ENCODE data around the gene TBL1XR1. TPM values are rescaled to one million over a fixed set of nuclear protein-coding genes. Genes with fewer than 3 reads are reported as not detected.
A peak's percentile ranks its signal among the peaks of the same experiment; 100 is the strongest.

TBL1XR1 gene
- total and polyA plus RNA-seq, 4 donors: 24.1 to 203 (median 77.4) TPM

DNA sequence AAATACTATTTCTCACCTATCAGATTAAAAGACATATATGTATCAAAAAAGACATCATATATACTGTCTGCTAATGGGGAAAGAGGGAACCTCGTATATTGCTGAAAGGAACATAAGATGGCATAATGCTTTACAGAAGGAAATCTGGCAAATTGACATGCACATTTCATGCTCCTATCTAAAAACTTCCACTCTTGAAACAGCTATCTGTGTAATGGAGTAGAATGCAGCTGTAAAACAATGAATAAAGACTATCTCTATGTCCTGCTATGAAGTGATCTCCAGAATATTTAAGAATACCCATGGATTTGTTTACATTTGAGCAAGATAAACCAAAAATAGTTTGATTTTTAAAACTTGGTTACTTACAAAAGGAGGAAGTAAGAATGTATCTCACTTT, 107.4 kb downstream of the TBL1XR1 start:
- H3K9ac ChIP-seq (ENCODE audit: insufficient read depth in 1 of 2, low read length in 2 of 2): no peak overlapping the region
- H3K27me3 ChIP-seq (ENCODE audit: control insufficient read depth in 3 of 3, insufficient read depth in 3 of 3, low read length in 2 of 3): no peaks in the 10 kb centered on the region
- ATAC-seq (ENCODE audit: insufficient read depth, low FRiP score): no peak
- H3K4me1 ChIP-seq (ENCODE audit: control insufficient read depth in 5 of 5, insufficient read depth in 5 of 5, low read length in 5 of 5): peaks cover 0 to 18% (median 11%) of the 10 kb centered on the region in 5 donors
- H3K4me3 ChIP-seq: no peak overlapping the region
- DNase-seq: peak in 2 of 3 donors; percentile 32 to 35
- H3K36me3 ChIP-seq (ENCODE audit: control insufficient read depth in 4 of 4, insufficient read depth in 4 of 4, low read length in 4 of 4): peaks cover 0 to 7% (median under 1%) of the 10 kb centered on the region in 4 donors
- WGBS, 2 donors: 14 to 47% methylated on average over 1 of the region's 1 CpG
- H3K9me3 ChIP-seq (ENCODE audit: control insufficient read depth in 4 of 4, insufficient read depth in 3 of 4, low read length in 3 of 4): peaks cover 0 to 4% (median 0%) of the 10 kb centered on the region in 4 donors
- TF ChIP-seq, protein P1, sequence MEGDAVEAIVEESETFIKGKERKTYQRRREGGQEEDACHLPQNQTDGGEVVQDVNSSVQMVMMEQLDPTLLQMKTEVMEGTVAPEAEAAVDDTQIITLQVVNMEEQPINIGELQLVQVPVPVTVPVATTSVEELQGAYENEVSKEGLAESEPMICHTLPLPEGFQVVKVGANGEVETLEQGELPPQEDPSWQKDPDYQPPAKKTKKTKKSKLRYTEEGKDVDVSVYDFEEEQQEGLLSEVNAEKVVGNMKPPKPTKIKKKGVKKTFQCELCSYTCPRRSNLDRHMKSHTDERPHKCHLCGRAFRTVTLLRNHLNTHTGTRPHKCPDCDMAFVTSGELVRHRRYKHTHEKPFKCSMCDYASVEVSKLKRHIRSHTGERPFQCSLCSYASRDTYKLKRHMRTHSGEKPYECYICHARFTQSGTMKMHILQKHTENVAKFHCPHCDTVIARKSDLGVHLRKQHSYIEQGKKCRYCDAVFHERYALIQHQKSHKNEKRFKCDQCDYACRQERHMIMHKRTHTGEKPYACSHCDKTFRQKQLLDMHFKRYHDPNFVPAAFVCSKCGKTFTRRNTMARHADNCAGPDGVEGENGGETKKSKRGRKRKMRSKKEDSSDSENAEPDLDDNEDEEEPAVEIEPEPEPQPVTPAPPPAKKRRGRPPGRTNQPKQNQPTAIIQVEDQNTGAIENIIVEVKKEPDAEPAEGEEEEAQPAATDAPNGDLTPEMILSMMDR (IDR thresholded peaks at IDR 0.05; ENCODE audit: control extremely low read depth, extremely low read depth): no peak
- no peak overlapping the region for H3K27ac ChIP-seq (ENCODE audit: low read depth in 1 of 2, low read length in 1 of 2)

DNA sequence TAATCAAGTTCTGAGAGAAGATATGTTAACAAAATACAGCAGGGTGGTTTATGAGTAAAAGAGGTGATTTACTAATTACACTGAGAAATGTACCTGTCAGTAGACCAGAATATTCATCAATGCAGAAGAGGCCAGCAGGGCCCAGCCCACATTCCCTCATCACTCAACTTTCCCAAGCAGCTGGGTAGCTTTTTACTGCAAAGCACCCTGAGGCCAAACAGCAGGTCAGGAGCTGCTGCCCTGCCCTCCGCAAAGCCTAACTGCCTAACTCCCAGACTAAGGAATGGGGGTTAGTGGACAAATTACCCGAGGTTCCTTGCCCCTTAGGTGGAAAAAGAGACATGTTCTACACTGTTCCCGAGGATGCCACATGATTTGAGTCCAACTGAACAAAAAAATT, 108.2 kb downstream of the TBL1XR1 start:
- ATAC-seq (ENCODE audit: insufficient read depth, low FRiP score) (no peak), DNase-seq (no peak)
- WGBS, 2 donors: 80 to 83% methylated on average over 3 of the region's 3 CpGs
- no peak overlapping the region for H3K4me3 ChIP-seq
- TF ChIP-seq, protein P1 (IDR thresholded peaks at IDR 0.05; ENCODE audit: control extremely low read depth, extremely low read depth): no peak
- peaks cover 0 to 9% (median under 1%) of the 10 kb centered on the region in 4 donors for H3K36me3 ChIP-seq (ENCODE audit: control insufficient read depth in 4 of 4, insufficient read depth in 4 of 4, low read length in 4 of 4)
- no peak overlapping the region for H3K27ac ChIP-seq (ENCODE audit: low read depth in 1 of 2, low read length in 1 of 2)
- peaks cover 0 to 23% (median 11%) of the 10 kb centered on the region in 5 donors for H3K4me1 ChIP-seq (ENCODE audit: control insufficient read depth in 5 of 5, insufficient read depth in 5 of 5, low read length in 5 of 5)
- no peaks in the 10 kb centered on the region for H3K9me3 ChIP-seq (ENCODE audit: control insufficient read depth in 4 of 4, insufficient read depth in 3 of 4, low read length in 3 of 4)
- no peaks in the 10 kb centered on the region for H3K27me3 ChIP-seq (ENCODE audit: control insufficient read depth in 3 of 3, insufficient read depth in 3 of 3, low read length in 2 of 3)
- no peak overlapping the region for H3K9ac ChIP-seq (ENCODE audit: insufficient read depth in 1 of 2, low read length in 2 of 2)

DNA sequence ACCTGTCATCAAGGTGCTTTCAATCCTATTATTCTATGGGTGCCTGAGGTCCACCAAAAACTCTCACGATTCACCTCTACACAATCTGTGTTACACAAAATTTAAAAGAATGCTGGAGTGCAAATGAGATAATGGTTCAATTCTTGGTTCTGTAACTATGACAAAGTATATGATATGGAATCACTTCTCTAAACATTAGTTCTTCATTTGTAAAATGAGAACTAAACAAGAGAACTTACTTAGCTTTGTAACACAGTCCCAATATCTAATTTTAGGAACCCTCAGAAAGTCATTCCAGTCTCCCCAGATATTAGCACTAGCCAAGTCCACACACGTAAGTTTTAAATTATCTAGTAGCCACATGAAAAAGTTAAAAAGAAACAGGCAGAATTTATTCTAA, 111.5 kb downstream of the TBL1XR1 start:
- Histone ChIP-seq H3K36me3 (ENCODE audit: control insufficient read depth in 4 of 4, insufficient read depth in 4 of 4, low read length in 4 of 4) (peaks cover 0 to 6% (median 0%) of the 10 kb centered on the region in 4 donors), H3K9ac (ENCODE audit: insufficient read depth in 1 of 2, low read length in 2 of 2) (no peak overlapping the region), H3K4me3 (no peak overlapping the region), H3K9me3 (ENCODE audit: control insufficient read depth in 4 of 4, insufficient read depth in 3 of 4, low read length in 3 of 4) (no peaks in the 10 kb centered on the region), H3K27ac (ENCODE audit: low read depth in 1 of 2, low read length in 1 of 2) (no peak overlapping the region), H3K4me1 (ENCODE audit: control insufficient read depth in 5 of 5, insufficient read depth in 5 of 5, low read length in 5 of 5) (peaks cover 0 to 21% (median 11%) of the 10 kb centered on the region in 5 donors), H3K27me3 (ENCODE audit: control insufficient read depth in 3 of 3, insufficient read depth in 3 of 3, low read length in 2 of 3) (no peaks in the 10 kb centered on the region)
- TF ChIP-seq, protein P1 (IDR thresholded peaks at IDR 0.05; ENCODE audit: control extremely low read depth, extremely low read depth): no peak
- no peak for ATAC-seq (ENCODE audit: insufficient read depth, low FRiP score)
- DNase-seq: no peak
- WGBS, 2 donors: 60 to 63% methylated on average over 2 of the region's 2 CpGs

DNA sequence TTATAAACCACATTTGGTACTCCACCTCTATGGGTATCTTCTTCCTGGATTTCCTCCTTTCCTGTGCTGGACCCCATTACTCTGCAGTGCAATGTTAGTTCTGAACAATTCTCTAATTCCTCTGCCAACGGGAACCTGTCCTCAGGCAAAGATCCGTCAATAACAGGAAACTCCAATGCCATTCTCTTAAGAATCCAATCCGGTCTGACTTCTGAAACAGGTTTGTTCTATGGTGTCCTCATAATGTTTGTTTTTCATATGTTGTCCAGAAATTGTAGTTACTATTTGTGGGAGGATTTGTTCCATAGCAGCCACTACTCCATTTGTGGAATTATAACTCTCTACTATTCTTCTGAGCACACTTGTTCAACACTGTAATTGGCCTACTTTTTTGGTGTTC, 112.7 kb downstream of the TBL1XR1 start:
- no peak overlapping the region for H3K27ac ChIP-seq (ENCODE audit: low read depth in 1 of 2, low read length in 1 of 2)
- H3K27me3 ChIP-seq (ENCODE audit: control insufficient read depth in 3 of 3, insufficient read depth in 3 of 3, low read length in 2 of 3): no peaks in the 10 kb centered on the region
- WGBS, 2 donors: 70 to 78% methylated on average over 3 of the region's 3 CpGs
- H3K36me3 ChIP-seq (ENCODE audit: control insufficient read depth in 4 of 4, insufficient read depth in 4 of 4, low read length in 4 of 4): peaks cover 0 to 3% (median 0%) of the 10 kb centered on the region in 4 donors
- no peak overlapping the region for H3K4me3 ChIP-seq
- ATAC-seq (ENCODE audit: insufficient read depth, low FRiP score) (no peak), DNase-seq (no peak)
- H3K9ac ChIP-seq (ENCODE audit: insufficient read depth in 1 of 2, low read length in 2 of 2): no peak overlapping the region
- H3K4me1 ChIP-seq (ENCODE audit: control insufficient read depth in 5 of 5, insufficient read depth in 5 of 5, low read length in 5 of 5): peaks cover 0 to 20% (median 6%) of the 10 kb centered on the region in 5 donors
- TF ChIP-seq, protein P1 (IDR thresholded peaks at IDR 0.05; ENCODE audit: control extremely low read depth, extremely low read depth): no peak
- H3K9me3 ChIP-seq (ENCODE audit: control insufficient read depth in 4 of 4, insufficient read depth in 3 of 4, low read length in 3 of 4): no peaks in the 10 kb centered on the region
